NT2/D1 (cell line): ENCODE data around the gene STON1.

Source experiments
- YY1 ChIP-seq: IDR thresholded peaks from 2 replicates; pipeline ENCODE4 v1.6.1; 2011; ENCODE audit not compliant: insufficient read length, insufficient read depth
- ZNF274 ChIP-seq: IDR thresholded peaks from 2 replicates; pipeline ENCODE4 v1.6.1; 2011; ENCODE audit warnings: mild to moderate bottlenecking, low read depth, low read length

- TF ChIP-seq ZNF274, result no peak
- no peak for TF ChIP-seq YY1
Observed at GRCh38 chr2:48519593-48519992, 10.4 kb upstream of the STON1 start.
